Mammary epithelial cell (primary cell): ENCODE data around the gene ANO2.

ENCODE experiments used
- CTCF ChIP-seq, 2 donors: IDR thresholded peaks in 1 of 2; conservative IDR thresholded peaks in 1 of 2; 2 replicates each; pipeline ENCODE4 v1.5.1; 2011 to 2012; ENCODE audit warnings: inconsistent platforms in 2 of 2, low read length in 2 of 2, mild to moderate bottlenecking in 2 of 2, control low read depth in 1 of 2, low read depth in 1 of 2; ENCODE audit not compliant: insufficient read depth in 1 of 2; ENCODE audit errors: extremely low read depth in 1 of 2
- EZH2 ChIP-seq: IDR thresholded peaks from 2 replicates; pipeline ENCODE4 v1.6.1; 2012; ENCODE audit warnings: low read length, inconsistent platforms, borderline replicate concordance

- TF ChIP-seq EZH2 (no peak), CTCF (conservative IDR thresholded peaks at IDR 0.05 in 1 of 2, IDR thresholded peaks at IDR 0.05 in 1 of 2; ENCODE audit: extremely low read depth in 1 of 2, insufficient read depth in 1 of 2, low read depth in 1 of 2, low read length in 2 of 2) (no peak)
These were observed 31.7 kb upstream of the ANO2 start for GRCh38 chr12:5976711-5977110.
